GM19035 (cell line): ENCODE results near the gene PAK1.

Experiments used
- ATAC-seq: cut with Tn5 transposase; IDR thresholded peaks from one replicate; pipeline ENCODE4 v1.9.1; 2021; ENCODE audit not compliant: unreplicated experiment

Gene PAK1

DNA sequence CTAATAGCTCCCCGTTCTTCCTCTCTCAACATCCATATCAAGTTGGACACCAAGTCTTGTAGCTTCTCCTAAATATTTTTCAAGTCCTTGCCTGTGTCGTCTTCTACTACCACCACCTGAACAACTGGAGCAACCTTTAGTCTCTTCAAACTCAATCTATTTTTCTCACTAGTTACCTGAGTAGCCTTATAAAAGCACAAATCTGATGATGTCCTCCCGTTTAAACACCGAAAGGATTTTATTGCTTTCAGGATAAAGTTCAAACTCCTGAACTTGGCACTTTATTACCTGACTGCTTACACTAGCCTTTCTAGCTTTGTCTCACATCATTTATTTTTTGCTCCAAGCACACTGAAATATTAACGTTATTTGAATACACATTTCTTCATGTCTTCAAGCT, 1.3 kb upstream of the PAK1 start:
- ATAC-seq = no peak

DNA sequence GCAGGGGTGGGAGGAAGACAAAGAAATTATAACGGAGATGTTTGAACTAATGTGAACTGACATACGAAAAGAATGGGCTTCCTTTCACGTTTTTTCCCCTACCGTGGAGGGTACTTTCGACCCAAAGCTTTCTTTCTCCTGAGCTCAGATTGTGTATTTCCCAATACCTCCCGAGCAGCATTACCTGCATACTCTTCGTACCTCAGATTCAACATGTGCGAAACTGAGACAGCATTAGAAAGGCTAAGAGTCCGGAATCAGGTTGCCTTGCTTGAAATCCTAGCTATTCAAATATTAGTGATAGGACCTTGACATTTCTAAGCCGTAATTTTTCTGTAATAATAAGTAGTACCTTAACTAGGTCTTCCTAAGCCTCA, 778 bp upstream of the PAK1 start:
- no peak for ATAC-seq

DNA sequence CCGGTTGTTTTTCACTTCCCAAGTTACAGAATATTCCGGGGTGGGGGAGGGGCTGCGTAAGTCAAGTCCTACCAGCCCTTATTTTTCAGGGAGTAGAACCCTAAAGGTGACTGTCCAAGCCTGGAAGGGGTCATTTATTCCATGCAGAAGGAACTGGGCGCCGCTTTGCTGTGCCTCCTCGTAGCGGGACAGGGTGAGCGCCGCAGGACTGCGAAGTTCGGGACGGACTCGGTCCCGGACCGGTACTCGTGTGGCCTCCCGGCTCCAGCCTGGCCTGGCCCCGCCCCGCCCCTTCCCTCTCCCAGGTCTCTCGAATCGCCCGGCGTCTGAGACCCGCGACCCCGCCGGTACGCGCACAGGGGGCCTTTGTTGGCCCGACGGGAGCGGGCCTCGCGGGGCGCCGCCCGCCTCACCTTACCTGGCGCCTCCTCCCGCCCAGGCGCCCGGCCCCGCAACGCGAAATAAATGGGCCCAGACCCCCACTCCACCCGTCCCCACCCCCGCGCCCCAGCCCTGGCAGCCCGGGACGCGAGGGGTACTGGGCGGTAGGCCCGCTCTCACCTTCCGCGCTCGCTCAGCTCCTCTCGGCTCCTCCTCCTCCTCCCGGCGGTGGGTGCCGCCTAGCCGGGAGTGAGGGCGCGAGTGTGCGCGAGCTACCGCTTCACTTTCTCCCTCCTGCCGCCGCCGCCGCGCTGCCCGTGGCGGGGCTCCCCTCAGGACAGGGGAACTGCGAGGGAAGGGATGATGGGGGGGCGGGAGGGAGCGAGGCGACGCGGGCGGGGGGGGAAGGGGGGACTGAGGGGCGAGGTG, 698 bp downstream of the PAK1 start:
- peak; percentile 35 for ATAC-seq

DNA sequence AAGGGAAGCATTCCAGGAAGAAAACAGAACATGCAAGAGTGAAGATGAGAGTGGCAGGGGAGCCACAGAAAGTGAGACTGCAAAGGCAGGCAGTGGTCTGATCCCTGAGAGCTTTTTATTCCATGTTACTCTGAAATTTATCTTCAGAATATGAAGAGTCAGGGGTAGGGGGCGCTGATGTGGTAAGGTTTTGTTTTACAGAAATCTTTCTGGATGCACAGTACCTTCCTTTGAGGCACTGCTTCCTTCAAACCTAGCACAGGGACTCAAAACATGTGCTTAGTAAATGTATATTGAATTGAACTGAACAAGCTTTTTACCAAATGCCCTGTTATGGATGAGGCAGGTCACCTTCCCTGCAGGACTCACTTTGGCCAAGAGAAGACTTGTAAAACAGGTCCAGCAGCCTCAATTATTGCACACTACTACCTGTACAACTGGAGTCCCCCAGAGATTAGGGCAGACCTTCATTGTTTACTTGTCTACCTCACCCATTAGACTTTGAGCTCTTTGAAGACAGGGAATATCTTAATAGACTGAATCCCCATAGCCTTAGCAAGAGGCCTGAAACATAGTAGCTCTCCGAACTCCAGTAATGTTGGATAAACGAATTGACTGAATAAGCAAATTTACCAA, 2.2 kb downstream of the PAK1 start:
- ATAC-seq = no peak

DNA sequence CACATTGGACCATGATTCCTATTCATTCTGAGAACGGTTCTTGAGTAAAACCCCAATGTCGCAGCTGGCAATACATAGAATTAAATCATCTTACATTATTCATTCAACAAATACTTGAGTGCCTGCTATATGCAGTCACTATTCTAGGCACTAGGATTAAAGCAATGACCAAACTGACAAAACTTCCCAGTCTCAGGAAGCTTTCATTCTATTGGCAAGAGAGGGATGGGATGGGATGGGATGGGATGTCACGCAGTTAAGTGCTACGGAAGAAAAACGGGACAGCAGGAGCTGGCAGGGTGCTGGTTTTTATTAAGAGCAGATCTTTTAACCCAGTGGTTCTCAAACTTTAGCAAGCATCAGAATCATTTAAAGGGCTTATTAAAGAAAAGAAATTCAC, 2.9 kb downstream of the PAK1 start:
- ATAC-seq = no peak

DNA sequence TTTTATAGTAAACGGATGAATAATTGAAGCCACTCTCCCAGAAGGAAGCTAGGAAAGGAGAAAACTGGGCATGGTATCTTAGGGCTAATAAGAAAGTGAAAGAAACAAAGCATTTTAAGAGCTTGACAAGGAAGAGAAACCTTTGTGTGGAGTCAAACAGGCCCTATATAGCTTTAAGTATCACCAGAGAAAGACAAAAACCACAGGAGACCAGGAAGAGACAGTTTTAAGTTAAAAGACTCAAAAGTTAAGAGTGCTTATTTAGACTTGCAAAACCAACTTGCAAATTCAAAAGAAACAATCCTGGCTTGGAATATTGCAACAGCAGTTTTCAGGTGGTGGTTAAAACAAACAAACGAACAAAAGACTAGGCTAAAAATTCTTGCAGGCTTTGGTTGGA, 3.4 kb downstream of the PAK1 start:
- ATAC-seq = peak; percentile 33

DNA sequence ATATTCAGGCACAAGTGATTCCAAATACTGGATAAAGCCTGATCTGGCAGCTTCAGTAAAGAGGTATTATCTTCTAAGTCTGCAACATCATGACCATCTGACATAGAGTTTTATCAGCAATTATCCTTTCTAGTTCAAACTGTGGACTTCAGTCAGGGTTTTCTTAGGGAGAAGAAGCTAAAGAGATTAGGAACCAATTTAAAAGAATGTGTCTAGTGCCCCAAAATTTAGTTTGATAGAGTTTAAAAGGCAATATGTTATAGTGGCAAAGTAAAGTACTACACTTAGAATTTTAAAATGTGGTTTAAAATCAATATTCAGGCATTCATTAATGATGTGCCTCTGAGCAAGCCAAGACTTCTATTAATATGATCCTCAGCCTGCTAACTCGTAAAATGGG, 5.4 kb downstream of the PAK1 start:
- no peak for ATAC-seq

DNA sequence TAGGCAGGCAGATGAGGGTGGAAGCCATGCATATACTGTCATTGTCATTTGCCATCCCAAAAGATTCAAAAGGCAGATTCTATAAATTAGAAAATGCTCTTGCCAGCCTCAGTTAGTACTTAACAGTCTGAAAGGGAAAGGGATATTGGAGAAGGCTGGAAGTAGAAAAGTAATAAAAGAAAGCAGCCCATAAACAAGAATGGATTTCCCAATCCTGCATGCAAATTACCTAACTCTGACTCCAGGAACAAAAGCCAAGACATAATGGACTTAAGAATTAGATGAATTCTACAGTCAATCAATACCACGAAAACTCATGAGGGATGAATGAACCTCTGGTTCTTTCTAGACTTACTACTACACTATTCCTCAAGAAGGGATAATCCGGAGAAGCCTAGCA, 5.9 kb downstream of the PAK1 start:
- no peak for ATAC-seq

DNA sequence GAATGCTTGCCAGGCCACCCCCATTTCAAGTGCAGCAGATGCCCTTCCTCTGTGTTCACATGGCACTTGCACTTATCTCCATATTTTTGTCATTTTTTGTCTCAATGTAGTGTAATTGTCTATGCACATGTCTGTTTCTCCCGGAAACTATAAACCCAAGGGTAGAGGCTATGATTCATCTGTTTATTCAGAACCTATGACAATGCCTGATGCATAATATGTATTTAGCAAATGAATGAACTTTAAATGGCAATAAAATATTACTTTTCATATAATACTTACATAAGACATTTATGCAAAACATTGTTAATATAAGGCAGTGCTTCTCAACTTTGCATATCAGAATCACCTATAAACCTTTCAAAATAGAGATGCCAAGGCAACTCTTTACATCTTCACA, 6.7 kb downstream of the PAK1 start:
- no peak for ATAC-seq

DNA sequence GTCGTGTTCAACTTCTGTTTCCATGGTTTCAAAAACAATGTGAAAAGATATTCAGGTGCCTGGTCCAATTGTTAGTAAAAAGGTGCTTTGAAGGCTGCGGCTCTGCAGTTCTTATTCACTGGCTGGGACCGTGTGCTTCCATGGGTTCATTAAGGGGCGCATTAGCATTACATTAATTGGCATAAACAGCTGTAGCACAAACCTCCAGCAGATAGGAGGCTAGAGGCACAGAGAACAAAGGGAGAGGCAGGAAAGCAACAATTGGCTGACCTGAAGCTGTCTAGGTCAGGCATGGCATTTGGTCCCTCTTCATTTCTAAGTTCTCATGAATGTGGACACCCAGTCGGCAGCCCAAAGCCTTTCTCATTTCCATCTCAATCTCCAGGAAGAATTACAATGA, 16.6 kb downstream of the PAK1 start:
- no peak for ATAC-seq

DNA sequence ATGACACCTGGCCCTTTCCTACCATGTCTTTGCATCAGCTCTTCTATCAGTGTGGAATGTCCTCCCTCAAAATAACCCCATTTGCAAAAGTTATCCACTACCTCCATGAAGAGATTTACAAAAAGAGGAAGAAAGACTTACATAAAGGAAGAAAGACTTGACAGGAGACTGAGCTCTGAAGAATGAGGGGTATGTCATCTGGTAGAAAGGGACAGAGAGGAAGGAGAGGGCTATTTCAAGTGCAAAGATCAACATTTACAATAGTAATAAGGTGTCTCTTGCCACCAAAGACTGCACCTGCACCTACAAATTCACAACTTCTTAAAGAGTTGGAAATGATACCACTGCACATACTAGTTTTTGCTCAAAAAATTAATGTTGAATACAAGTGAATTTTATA, 18.2 kb downstream of the PAK1 start:
- ATAC-seq = no peak

DNA sequence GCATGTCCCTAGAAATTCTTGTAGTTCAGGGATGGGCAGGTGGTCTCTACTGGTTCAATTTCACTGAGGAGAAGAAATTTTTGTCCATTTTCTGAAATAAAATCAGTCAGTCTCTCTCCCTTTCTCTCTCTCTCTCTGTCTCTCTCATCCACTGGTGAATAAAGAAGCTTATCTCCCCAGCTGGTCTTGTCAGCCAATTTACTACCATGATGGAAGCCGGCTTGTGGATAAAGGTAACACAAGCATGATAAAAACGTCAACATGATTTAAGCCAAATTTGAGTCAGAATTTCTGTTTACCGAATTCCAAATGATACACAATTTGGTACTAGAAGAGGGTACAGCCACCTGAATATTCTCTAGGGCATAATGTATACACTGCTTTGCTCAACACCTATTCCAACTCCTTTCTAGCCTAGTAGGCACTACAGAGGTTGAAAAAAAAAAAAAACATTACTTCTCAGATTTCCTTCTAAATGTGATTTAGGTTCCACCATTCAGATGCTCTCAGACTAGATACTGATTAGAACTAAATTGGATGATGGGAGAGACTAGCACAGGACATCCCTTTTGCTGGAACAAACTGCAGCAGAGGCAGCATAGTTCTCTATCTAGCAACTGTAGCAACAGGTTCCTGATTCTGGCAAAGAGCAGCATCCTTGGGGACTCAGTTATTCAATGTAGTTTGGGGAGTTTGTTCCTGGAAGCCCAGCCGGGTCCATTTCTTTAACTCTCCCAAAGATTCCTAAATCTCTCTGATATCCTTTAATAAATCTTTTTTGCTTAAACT, 18.8 kb downstream of the PAK1 start:
- ATAC-seq = no peak

DNA sequence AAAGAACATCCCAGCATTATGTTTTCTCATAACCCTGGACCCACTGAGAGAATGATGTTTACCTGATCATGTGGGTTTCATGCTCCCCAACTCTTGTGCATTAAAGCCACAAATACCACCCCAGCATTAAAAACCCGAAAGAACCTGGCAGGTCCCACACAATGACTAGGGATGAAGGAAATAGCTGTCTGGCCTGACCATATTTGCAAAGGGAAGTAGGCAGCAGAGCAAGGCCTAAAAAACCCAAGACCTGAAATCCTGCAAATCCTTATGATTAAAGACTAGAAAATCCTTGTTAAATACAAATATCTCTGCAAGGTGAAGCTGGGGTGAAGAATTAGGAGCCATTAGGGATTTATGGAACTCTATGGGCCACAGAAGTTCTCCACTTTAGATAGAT, 23.7 kb downstream of the PAK1 start:
- ATAC-seq = no peak

DNA sequence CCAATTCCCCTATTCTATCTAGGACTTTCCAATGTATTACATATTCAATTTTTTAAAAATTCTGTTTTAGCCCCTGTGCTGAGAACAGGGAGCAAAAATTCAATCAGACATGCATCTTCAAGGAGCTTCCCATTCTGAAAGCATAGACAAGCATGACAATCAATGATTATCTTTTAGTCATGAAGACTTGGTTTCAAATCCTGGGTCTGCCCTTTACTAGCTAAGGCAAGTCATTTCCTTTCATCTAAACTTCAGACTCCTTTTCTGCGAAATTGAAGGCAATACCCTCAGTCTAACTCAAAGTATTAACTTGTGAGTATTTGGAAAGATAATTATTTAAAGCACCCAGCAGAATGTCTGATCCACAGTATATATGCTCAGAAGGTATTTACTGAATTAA, 24.1 kb downstream of the PAK1 start:
- ATAC-seq = no peak

DNA sequence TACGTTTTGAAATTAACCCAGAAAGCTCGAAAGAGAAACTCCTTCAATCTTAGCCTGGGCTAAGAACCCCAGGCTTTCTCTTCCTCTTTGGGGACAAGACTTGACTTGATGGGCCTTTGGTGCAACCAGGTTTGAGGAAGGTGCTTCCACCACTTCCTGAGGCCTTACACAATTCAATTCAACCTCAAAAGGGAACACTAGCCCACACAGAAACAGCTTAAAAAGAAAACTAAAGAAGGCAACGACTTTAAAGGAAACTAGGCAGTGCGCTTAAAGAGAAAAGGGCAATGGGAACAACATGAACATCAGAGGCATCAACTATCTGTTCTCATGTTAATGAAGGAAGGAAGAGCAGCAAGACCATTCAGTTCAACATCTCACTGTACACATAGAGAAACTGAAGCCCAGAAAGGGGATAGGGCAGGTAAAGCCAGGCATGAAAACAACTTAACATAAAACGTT, 24.8 kb downstream of the PAK1 start:
- ATAC-seq = peak; percentile 73

DNA sequence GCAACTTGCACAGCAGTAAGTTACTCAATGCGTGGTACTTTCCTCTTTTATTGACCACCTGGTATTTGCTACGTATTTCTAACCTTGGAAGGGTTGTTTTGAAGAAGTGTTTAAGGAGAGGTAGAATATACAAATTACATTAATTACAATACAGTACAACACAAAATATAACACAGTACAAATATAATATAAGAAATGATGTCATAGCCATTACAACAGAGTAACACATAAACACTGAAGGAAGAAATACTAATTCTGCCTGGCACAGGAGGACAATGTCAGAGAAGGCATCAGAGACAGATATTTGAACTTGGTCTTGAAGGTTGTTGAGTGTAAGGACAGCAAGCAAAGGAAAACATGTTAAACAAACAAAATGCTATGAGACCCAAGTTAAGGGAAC, 25.6 kb downstream of the PAK1 start:
- no peak for ATAC-seq

DNA sequence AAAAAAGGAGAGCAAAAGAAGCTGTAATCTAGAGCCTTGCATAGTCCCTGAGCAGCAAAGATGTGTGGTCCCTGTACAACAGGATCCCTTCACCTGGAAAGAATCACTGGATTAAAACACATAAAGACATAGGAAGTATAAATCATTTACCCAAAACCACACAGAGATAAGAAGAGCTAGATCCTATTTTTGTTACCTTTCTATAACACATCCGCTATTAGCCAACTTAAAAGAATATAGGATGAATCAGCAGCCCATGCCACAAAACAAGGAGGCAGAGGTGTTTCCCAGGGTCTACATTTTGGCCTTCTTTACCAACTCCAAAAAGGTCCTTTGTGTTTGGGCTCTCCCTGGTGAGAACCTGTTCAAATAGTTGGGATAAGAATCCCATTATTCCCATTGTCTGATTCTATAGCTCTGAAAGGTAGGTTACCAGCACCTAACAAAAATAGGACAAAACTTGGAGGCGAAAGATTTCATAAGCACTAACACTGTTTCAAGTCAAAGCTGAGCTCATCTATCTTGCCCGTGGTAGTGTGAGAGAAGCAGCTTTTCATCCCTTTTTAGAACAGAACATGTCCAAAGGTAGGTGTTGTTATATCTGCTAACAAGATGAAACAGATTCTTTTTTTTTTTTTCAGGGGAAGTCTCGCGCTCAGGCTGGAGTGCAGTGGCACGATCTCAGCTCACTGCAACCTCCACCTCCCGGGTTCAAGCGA, 26.8 kb downstream of the PAK1 start:
- no peak for ATAC-seq

DNA sequence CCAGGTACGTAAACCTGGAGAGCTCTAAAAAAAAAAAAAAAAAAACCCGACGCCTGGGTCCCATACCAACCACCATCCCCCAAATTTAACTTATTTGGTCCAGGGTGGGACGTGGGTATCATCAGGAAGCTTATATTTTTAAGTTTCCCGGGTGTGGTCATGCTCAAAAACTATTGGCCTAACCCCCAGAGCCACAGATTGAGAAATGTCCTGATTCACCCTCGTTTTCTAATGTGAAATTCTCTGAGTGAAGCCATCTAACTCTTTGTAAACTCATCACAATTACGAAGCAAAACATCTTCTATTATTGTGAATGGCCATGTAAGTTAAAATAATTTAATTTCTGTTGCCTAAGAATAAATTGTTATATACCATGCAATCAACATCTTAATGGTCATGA, 29.6 kb downstream of the PAK1 start:
- no peak for ATAC-seq

DNA sequence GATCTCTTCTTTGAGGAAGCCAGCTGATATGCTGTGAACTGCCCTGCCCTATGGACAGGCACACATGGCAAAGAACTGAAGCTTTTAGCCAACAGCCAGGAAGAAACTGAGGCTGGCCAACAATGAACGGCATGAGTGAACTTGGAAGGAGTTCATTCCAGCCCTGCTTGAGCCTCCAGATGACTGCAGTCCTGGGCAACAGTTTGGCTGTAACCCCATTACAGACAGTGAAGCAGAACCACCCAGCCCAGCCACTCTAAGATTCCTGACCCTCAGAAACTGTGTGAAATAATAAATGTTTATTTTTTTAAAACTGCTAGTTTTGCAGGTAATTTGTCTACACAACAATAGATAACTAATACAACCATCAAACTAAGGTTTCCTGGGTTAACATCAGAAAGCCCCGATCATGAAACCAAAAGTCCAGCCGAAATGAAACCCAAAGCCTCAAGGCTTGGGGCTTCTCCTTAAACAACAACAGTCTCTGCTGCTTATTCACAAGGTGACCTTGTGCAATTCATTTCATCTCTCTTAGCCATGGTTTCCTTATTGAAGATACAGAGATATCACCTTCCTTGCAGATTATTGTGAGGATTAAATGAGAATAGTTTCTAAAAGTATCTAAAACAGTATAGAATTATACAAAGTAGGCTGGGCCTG, 31.4 kb downstream of the PAK1 start:
- peak; percentile 50 for ATAC-seq

DNA sequence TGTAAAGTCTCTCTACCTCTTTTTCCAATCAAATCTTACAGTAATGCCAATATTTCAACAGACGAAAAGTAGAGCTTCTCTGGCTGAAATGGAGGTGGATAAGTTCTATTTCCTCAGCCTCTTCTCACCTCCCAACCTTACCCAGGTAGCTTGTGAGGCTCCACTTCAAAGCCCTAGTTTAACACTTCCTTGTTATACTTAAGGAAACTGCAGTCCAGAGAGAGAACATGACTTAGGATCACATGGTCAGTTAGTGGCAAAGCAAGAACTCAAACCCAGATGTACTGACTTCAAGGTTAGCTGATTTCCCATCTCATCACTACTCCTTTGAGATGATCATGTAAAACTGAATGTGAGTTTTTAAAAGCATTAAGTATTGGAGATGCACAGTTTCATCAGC, 32.5 kb downstream of the PAK1 start:
- ATAC-seq = no peak

DNA sequence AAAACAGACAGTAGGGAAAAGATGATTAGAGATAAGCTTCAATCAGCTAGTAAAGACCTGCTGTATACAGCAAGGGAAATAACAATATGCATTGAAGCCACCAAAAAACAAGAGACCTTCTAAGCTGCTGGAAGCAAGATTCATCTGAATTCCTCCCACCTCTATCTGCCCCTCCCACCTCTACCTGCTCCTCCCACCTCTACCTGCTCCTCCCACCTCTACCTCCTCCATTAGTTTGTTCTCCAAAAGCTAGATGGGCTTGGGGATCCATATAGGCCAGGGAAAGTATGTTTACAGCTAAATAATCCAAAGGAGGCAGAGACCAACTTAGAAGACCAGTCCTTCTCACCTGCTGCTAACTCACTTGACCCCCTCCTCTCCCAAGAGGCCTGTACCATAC, 33.2 kb downstream of the PAK1 start:
- no peak for ATAC-seq
